SK-N-SH treated with all-trans-retinoic acid at 6 μM for 48 hours (cell line): ENCODE measurements around the gene PKD1.

Experiments
- ATAC-seq: fragments of 200-7000 bp; cut with Tn5 transposase; 3 replicates; pipeline ENCODE4 v1.9.1; 2020; ENCODE audit warnings: mild to moderate bottlenecking, moderate library complexity
- ARNTL ChIP-seq: fragments of 450-650 bp; formaldehyde crosslinking; IDR thresholded peaks from 2 replicates; pipeline ENCODE4 v1.5.0; 2020; ENCODE audit warnings: low read depth, mild to moderate bottlenecking, moderate library complexity, borderline replicate concordance
- BACH2 ChIP-seq: fragments of 250-450 bp; sonication (Bioruptor Pico); IDR thresholded peaks from 2 replicates; pipeline ENCODE4 v1.9.0; 2021; ENCODE audit warnings: mild to moderate bottlenecking, borderline replicate concordance
- CSDC2 ChIP-seq: fragments of 250-450 bp; sonication (Bioruptor Pico); IDR thresholded peaks from 2 replicates; pipeline ENCODE4 v1.5.0; 2020; ENCODE audit warnings: mild to moderate bottlenecking, moderate library complexity
- GLIS3 ChIP-seq: fragments of 250-450 bp; sonication (Bioruptor Pico); IDR thresholded peaks from 2 replicates; pipeline ENCODE4 v1.5.0; 2020; ENCODE audit warnings: mild to moderate bottlenecking, moderate library complexity
- OSR1 ChIP-seq: fragments of 250-450 bp; sonication (Bioruptor Pico); IDR thresholded peaks from 2 replicates; pipeline ENCODE4 v1.8.0; 2022; ENCODE audit warnings: moderate library complexity, mild to moderate bottlenecking, inconsistent platforms
- PPARA ChIP-seq: fragments of 250-450 bp; sonication (Bioruptor Pico); IDR thresholded peaks from 2 replicates; pipeline ENCODE4 v1.5.0; 2020; ENCODE audit warnings: mild to moderate bottlenecking, borderline replicate concordance
- SNAI2 ChIP-seq: fragments of 250-450 bp; sonication (Bioruptor Pico); IDR thresholded peaks from 2 replicates; pipeline ENCODE4 v1.5.0; 2020; ENCODE audit warnings: mild to moderate bottlenecking, moderate library complexity
- TCF4 ChIP-seq: fragments of 250-450 bp; sonication (Bioruptor Pico); IDR thresholded peaks from 2 replicates; pipeline ENCODE4 v1.8.0; 2021; ENCODE audit warnings: mild to moderate bottlenecking, moderate library complexity, borderline replicate concordance
- TOX ChIP-seq: fragments of 250-450 bp; sonication (Bioruptor Pico); IDR thresholded peaks from 2 replicates; pipeline ENCODE4 v1.8.0; 2021; ENCODE audit warnings: mild to moderate bottlenecking, moderate library complexity, borderline replicate concordance
- ZC3H10 ChIP-seq: fragments of 250-450 bp; sonication (Bioruptor Pico); IDR thresholded peaks from 2 replicates; pipeline ENCODE4 v1.5.1; 2021; ENCODE audit warnings: mild to moderate bottlenecking, moderate library complexity
- ZFP3 ChIP-seq: fragments of 250-450 bp; sonication (Bioruptor Pico); IDR thresholded peaks from 2 replicates; pipeline ENCODE4 v1.5.0; 2020; ENCODE audit warnings: mild to moderate bottlenecking, moderate library complexity
- ZFP30 ChIP-seq: fragments of 450-650 bp; formaldehyde crosslinking; IDR thresholded peaks from 2 replicates; pipeline ENCODE4 v1.5.0; 2022; ENCODE audit warnings: mild to moderate bottlenecking, moderate library complexity
- ZNF70 ChIP-seq: fragments of 450-650 bp; formaldehyde crosslinking; IDR thresholded peaks from 2 replicates; pipeline ENCODE4 v1.5.0; 2020; ENCODE audit warnings: mild to moderate bottlenecking, moderate library complexity
- ZNF8 ChIP-seq: fragments of 450-650 bp; formaldehyde crosslinking; IDR thresholded peaks from 2 replicates; pipeline ENCODE4 v1.5.0; 2020; ENCODE audit warnings: mild to moderate bottlenecking, moderate library complexity
- TF ChIP-seq, protein P1 (sequence below): fragments of 250-450 bp; sonication (Bioruptor Pico); IDR thresholded peaks from 2 replicates; pipeline ENCODE4 v1.5.1; 2021; ENCODE audit warnings: mild to moderate bottlenecking, moderate library complexity
- TF ChIP-seq, protein P2 (sequence below): fragments of 250-450 bp; sonication (Bioruptor Pico); IDR thresholded peaks from 2 replicates; pipeline ENCODE4 v1.5.0; 2020; ENCODE audit warnings: mild to moderate bottlenecking, moderate library complexity
- TF ChIP-seq, protein P3 (sequence below): fragments of 250-450 bp; sonication (Bioruptor Pico); IDR thresholded peaks from 2 replicates; pipeline ENCODE4 v1.8.0; 2021; ENCODE audit warnings: low read depth, mild to moderate bottlenecking, moderate library complexity, borderline replicate concordance
- TF ChIP-seq, protein P4 (sequence below): fragments of 250-450 bp; sonication (Bioruptor Pico); IDR thresholded peaks from 2 replicates; pipeline ENCODE4 v1.8.0; 2020; ENCODE audit warnings: mild to moderate bottlenecking, moderate library complexity, borderline replicate concordance

PKD1 gene

DNA sequence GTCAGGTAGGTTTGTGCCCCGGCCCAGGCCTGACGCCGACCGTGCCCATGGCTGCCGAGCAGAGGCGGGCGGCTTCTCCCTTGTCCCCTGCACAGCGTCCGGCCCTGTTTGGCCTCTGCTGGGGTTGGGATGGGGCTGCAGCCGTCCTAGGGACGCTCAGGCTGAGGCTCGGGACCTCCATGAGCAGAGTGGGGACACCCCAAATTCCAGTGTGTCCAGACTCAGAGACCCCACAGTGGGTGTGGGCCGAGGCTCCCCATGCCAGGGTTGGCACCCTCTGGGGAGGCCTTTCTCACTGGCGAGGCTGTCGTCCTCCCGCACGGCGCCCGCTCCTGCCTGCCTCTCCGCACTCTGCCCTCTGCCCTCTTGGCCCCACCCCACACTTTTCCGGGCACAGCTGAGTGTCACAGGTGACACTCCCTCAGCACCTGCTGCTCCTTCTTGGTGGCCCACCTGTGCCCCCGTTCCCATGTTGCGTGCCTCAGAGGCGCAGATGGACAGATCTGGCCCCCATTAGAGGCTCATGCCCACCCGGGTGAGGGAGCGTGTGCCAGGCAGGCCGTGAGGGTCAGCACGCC lies 36.0 kb upstream of the PKD1 start:
- no peak for ATAC-seq

DNA sequence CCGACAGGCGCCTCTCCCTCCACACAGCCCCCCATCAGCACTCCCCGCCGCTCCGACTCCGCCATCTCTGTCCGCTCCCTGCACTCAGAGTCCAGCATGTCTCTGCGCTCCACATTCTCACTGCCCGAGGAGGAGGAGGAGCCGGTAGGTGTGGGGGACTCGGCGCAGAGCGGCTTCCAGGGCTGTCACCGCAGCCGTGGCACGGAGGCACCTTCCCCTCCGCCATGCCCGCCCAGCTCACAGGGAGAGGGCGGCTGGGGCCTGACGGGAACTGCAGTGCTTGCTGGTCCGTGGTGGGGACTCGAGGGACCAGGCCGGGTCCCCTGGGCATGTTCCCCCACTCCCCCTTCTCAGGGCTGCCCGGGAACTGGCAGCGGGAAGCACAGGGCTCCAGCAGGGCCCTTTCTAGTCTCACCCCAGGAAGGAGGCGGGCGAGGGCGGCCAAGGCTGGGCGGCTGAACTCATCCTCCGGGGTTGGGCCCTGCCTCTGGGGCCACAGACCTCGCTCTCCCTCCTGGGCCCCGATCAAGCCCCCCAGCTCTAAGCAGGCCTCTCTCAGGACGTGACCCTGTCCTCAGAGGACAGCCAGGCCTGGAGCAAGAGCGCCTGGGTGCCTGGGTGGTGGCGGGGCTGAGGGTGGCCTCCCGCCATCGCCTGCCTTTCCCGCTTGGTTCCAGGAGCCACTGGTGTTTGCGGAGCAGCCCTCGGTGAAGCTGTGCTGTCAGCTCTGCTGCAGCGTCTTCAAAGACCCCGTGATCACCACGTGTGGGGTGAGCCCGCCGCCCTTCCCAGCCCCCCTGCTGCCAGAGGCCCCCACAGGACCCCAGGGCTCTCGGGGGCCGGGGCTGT lies 35.1 kb upstream of the PKD1 start:
- no peak for ATAC-seq
- TF ChIP-seq GLIS3 (CRISPR knock-in tag) (no peak), OSR1 (CRISPR knock-in tag) (no peak), PPARA (no peak), ZNF70 (CRISPR knock-in tag) (no peak), ARNTL (CRISPR knock-in tag) (no peak), BACH2 (CRISPR knock-in tag) (no peak), ZC3H10 (no peak), ZFP3 (CRISPR knock-in tag) (no peak), CSDC2 (no peak), TOX (CRISPR knock-in tag) (no peak), SNAI2 (CRISPR knock-in tag) (no peak), ZNF8 (CRISPR knock-in tag) (no peak), TCF4 (CRISPR knock-in tag) (no peak)
- TF ChIP-seq, protein P1, sequence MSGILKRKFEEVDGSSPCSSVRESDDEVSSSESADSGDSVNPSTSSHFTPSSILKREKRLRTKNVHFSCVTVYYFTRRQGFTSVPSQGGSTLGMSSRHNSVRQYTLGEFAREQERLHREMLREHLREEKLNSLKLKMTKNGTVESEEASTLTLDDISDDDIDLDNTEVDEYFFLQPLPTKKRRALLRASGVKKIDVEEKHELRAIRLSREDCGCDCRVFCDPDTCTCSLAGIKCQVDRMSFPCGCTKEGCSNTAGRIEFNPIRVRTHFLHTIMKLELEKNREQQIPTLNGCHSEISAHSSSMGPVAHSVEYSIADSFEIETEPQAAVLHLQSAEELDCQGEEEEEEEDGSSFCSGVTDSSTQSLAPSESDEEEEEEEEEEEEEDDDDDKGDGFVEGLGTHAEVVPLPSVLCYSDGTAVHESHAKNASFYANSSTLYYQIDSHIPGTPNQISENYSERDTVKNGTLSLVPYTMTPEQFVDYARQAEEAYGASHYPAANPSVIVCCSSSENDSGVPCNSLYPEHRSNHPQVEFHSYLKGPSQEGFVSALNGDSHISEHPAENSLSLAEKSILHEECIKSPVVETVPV (CRISPR knock-in tag): no peak
- TF ChIP-seq, protein P2, sequence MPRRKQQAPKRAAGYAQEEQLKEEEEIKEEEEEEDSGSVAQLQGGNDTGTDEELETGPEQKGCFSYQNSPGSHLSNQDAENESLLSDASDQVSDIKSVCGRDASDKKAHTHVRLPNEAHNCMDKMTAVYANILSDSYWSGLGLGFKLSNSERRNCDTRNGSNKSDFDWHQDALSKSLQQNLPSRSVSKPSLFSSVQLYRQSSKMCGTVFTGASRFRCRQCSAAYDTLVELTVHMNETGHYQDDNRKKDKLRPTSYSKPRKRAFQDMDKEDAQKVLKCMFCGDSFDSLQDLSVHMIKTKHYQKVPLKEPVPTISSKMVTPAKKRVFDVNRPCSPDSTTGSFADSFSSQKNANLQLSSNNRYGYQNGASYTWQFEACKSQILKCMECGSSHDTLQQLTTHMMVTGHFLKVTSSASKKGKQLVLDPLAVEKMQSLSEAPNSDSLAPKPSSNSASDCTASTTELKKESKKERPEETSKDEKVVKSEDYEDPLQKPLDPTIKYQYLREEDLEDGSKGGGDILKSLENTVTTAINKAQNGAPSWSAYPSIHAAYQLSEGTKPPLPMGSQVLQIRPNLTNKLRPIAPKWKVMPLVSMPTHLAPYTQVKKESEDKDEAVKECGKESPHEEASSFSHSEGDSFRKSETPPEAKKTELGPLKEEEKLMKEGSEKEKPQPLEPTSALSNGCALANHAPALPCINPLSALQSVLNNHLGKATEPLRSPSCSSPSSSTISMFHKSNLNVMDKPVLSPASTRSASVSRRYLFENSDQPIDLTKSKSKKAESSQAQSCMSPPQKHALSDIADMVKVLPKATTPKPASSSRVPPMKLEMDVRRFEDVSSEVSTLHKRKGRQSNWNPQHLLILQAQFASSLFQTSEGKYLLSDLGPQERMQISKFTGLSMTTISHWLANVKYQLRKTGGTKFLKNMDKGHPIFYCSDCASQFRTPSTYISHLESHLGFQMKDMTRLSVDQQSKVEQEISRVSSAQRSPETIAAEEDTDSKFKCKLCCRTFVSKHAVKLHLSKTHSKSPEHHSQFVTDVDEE (CRISPR knock-in tag): no peak
- TF ChIP-seq, protein P3, sequence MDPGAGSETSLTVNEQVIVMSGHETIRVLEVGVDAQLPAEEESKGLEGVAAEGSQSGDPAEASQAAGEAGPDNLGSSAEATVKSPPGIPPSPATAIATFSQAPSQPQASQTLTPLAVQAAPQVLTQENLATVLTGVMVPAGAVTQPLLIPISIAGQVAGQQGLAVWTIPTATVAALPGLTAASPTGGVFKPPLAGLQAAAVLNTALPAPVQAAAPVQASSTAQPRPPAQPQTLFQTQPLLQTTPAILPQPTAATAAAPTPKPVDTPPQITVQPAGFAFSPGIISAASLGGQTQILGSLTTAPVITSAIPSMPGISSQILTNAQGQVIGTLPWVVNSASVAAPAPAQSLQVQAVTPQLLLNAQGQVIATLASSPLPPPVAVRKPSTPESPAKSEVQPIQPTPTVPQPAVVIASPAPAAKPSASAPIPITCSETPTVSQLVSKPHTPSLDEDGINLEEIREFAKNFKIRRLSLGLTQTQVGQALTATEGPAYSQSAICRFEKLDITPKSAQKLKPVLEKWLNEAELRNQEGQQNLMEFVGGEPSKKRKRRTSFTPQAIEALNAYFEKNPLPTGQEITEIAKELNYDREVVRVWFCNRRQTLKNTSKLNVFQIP: no peak

More for the DNA sequence above, 36.0 kb upstream of the PKD1 start:
- no peak for TF ChIP-seq TOX (CRISPR knock-in tag)
- no peak for TF ChIP-seq GLIS3 (CRISPR knock-in tag)
- no peak for TF ChIP-seq SNAI2 (CRISPR knock-in tag)
- TF ChIP-seq, protein P2 (CRISPR knock-in tag): no peak
- no peak for TF ChIP-seq ZFP30
- TF ChIP-seq OSR1 (CRISPR knock-in tag): no peak
- TF ChIP-seq, protein P4, sequence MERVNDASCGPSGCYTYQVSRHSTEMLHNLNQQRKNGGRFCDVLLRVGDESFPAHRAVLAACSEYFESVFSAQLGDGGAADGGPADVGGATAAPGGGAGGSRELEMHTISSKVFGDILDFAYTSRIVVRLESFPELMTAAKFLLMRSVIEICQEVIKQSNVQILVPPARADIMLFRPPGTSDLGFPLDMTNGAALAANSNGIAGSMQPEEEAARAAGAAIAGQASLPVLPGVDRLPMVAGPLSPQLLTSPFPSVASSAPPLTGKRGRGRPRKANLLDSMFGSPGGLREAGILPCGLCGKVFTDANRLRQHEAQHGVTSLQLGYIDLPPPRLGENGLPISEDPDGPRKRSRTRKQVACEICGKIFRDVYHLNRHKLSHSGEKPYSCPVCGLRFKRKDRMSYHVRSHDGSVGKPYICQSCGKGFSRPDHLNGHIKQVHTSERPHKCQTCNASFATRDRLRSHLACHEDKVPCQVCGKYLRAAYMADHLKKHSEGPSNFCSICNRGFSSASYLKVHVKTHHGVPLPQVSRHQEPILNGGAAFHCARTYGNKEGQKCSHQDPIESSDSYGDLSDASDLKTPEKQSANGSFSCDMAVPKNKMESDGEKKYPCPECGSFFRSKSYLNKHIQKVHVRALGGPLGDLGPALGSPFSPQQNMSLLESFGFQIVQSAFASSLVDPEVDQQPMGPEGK (CRISPR knock-in tag): no peak
- TF ChIP-seq BACH2 (CRISPR knock-in tag): no peak
- no peak for TF ChIP-seq PPARA
